Aorta (tissue), 5 donors: Measurements from ENCODE around the gene FZR1. TPM values are rescaled to one million over a fixed set of nuclear protein-coding genes. Genes with fewer than 3 reads are reported as not detected.

Source experiments
- ATAC-seq: fragments of 200-7000 bp; cut with Tn5 transposase; one replicate; pipeline ENCODE4 v1.9.1; 2022; ENCODE audit warnings: moderate library complexity; ENCODE audit not compliant: low FRiP score
- DNase-seq, 2 donors: peaks; one replicate each; pipeline ENCODE4 v3.0.0-alpha.2; 2020
- H3K27ac ChIP-seq, 2 donors: one replicate each; pipeline ENCODE4 v1.5.1; 2013; ENCODE audit warnings: low read length in 2 of 2, mild to moderate bottlenecking in 2 of 2, moderate library complexity in 2 of 2, control low read depth in 1 of 2, inconsistent platforms in 1 of 2, low read depth in 1 of 2
- H3K27me3 ChIP-seq, 2 donors: one replicate each; pipeline ENCODE4 v1.6.1; 2013; ENCODE audit warnings: control low read depth in 1 of 2, low read length in 1 of 2, mild to moderate bottlenecking in 1 of 2, moderate library complexity in 1 of 2; ENCODE audit not compliant: insufficient read depth in 2 of 2, control insufficient read depth in 1 of 2
- H3K36me3 ChIP-seq, 2 donors: one replicate each; pipeline ENCODE4 v1.6.1; 2013; ENCODE audit warnings: control low read depth in 1 of 2, low read length in 1 of 2, mild to moderate bottlenecking in 1 of 2; ENCODE audit not compliant: insufficient read depth in 2 of 2, control insufficient read depth in 1 of 2
- H3K4me1 ChIP-seq, 2 donors: one replicate each; pipeline ENCODE4 v1.6.1; 2013; ENCODE audit warnings: low read length in 2 of 2, control low read depth in 1 of 2, mild to moderate bottlenecking in 1 of 2, moderate library complexity in 1 of 2; ENCODE audit not compliant: insufficient read depth in 2 of 2, control insufficient read depth in 1 of 2
- H3K4me3 ChIP-seq, 2 donors: one replicate each; pipeline ENCODE4 v1.5.1; 2013; ENCODE audit warnings: low read length in 2 of 2, control low read depth in 1 of 2, mild to moderate bottlenecking in 1 of 2
- H3K9me3 ChIP-seq: one replicate; pipeline ENCODE4 v1.6.1; 2013; ENCODE audit warnings: mild to moderate bottlenecking, low read length; ENCODE audit not compliant: control insufficient read depth
- WGBS, 2 donors: extraction: QIAGEN DNeasy Blood & Tissue Kit; methylation state at CpG; one replicate each; pipeline ENCODE4 v1.1.7; 2013; 5-methylcytosine and 5-hydroxymethylcytosine counted together
- intact Hi-C, 2 donors: fragments of 100-400 bp; cut with DNase I; formaldehyde crosslinking; loops; one replicate each; pipeline versions ENCODE4 v1.14.2 to v1.15.0; 2022
- polyA plus RNA-seq, 2 donors: library from polyadenylated mRNA; stranded (reverse); fragments of 200-250 nt; gene quantifications; one replicate each; pipeline ENCODE4 v1.2.3, GENCODE V29; 2013
- total RNA-seq, 2 donors: library from RNA; stranded (reverse); fragmentation: NEBNext Ultra II Directional; extraction: Animal tissue kit (Norgen Biotek cat#: 25700); gene quantifications; one replicate each; pipeline ENCODE4 v1.2.1, GENCODE V29; 2021
- donor health status: healthy with polysubstance abuse.
- donor health status: Bipolar disorder and iron deficiency.
- donor health status: DM: no; HTN: no; CAD: no.
- donor health status: DM: no; HTN: no; CAD: no.
- donor health status: DM: yes; HTN: yes; CAD: no.

FZR1 gene
- total and polyA plus RNA-seq, 4 donors = 8.0 to 42.0 (median 29.4) TPM

- DNase-seq (peak; percentile 65 to 83), ATAC-seq (peak; percentile 20)
- intact Hi-C loops = loop anchor here in 1 of 2 donors (5.0 kb wide), 1 partner anchor 34 kb away; the partner anchor contains the start of gene TBXA2R
- H3K36me3 ChIP-seq = no peaks in the 10 kb centered on the region
- peak overlapping the region; percentile 74 to 94 for H3K4me3 ChIP-seq
- no peaks in the 10 kb centered on the region for H3K9me3 ChIP-seq
- H3K27ac ChIP-seq = peak overlapping the region in 1 of 2 donors; percentile 32
- WGBS, 2 donors = 1 to 2% methylated on average over 42 to 60 of the region's 60 CpGs
- no peaks in the 10 kb centered on the region for H3K4me1 ChIP-seq
- H3K27me3 ChIP-seq = no peaks in the 10 kb centered on the region
Observed at GRCh38 chr19:3573162-3573857, 67.2 kb downstream of the FZR1 start.

DNA sequence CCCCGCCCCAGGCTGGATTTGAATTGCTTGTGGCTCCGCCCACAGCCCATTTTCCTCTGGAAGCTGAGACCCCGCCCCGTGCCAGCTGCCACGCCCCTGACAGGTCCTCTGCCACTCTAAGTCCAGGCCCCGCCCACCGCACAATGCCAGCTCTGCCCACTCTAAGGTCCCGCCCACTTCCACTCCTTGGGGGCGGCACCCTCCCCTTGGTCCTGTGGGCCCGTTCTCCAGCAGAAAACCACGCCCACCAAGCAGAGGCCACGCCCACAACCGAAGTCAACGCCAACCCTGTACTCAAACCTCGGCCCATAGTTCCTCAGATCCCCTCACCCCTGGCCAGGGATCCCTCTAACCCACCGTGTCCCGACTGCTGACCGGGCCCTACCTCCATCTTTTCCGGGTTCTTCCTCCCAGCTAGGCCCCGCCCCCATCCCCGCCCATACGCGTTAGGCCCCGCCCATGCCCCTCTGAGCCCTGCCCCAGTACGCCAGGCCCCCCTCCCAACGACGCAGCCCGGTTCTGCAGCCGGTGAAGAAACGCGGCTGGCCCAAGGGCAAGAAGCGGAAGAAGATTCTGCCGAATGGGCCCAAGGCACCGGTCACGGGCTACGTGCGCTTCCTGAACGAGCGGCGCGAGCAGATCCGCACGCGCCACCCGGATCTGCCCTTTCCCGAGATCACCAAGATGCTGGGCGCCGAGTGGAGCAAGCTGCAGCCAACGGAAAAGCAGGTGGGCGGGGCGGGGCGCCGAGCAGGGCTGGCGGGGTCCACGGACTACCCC lies 67.9 kb downstream of the FZR1 start:
- no peak overlapping the region for H3K27ac ChIP-seq
- intact Hi-C loops = loop anchor here in 1 of 2 donors (5.0 kb wide), 1 partner anchor 33 kb away; the partner anchor contains the start of gene TBXA2R
- H3K9me3 ChIP-seq = no peaks in the 10 kb centered on the region
- no peaks in the 10 kb centered on the region for H3K27me3 ChIP-seq
- DNase-seq (peak; percentile 95 to 96), ATAC-seq (peak; percentile 1)
- WGBS, 2 donors = 60% methylated on average over 53 to 55 of the region's 55 CpGs
- no peak overlapping the region for H3K4me3 ChIP-seq
- no peaks in the 10 kb centered on the region for H3K36me3 ChIP-seq
- H3K4me1 ChIP-seq = no peaks in the 10 kb centered on the region

DNA sequence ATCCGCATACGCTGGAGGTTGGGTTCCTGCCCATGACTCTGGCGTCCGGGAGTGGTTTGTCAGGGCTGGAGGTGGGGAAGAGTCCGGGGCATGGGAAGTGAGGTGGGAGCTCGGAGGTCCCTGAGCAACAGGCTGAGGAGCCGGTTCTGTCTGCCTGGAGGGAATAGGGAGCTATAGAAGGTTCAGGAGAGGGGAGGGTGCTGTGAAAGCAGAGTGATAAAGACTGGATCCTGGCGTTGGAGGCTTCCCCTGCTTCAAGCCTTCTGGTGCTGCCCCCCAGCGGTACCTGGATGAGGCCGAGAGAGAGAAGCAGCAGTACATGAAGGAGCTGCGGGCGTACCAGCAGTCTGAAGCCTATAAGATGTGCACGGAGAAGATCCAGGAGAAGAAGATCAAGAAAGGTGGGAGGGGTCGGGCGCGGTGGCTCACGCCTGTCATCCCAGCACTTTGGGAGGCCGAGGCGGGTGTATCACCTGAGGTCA lies 69.2 kb downstream of the FZR1 start:
- Histone ChIP-seq H3K27ac (no peak overlapping the region), H3K27me3 (no peaks in the 10 kb centered on the region), H3K9me3 (no peaks in the 10 kb centered on the region), H3K36me3 (no peaks in the 10 kb centered on the region), H3K4me1 (peaks cover 0 to under 1% of the 10 kb centered on the region in 2 donors), H3K4me3 (no peak overlapping the region)
- 91 to 92% methylated on average over 19 of the region's 19 CpGs for WGBS, 2 donors
- DNase-seq (no peak), ATAC-seq (no peak)
- intact Hi-C loops = no loop called here

- no peaks in the 10 kb centered on the region for H3K27me3 ChIP-seq
- no peak overlapping the region for H3K27ac ChIP-seq
- H3K9me3 ChIP-seq = no peaks in the 10 kb centered on the region
- peak in 1 of 2 donors; percentile 50 for DNase-seq
- WGBS, 2 donors = 85 to 89% methylated on average over 28 to 29 of the region's 29 CpGs
- H3K36me3 ChIP-seq = no peaks in the 10 kb centered on the region
- H3K4me1 ChIP-seq = peaks cover 0 to 4% of the 10 kb centered on the region in 2 donors
- intact Hi-C loops = no loop called here
- no peak overlapping the region for H3K4me3 ChIP-seq
- ATAC-seq = no peak
Observed at GRCh38 chr19:3575949-3576673, 70.0 kb downstream of the FZR1 start.

GRCh38 chr19:3576696-3577443 lies 70.8 kb downstream of the FZR1 start:
- H3K27ac ChIP-seq = no peak overlapping the region
- peak; percentile 79 to 86 for DNase-seq
- intact Hi-C loops = no loop called here

DNA sequence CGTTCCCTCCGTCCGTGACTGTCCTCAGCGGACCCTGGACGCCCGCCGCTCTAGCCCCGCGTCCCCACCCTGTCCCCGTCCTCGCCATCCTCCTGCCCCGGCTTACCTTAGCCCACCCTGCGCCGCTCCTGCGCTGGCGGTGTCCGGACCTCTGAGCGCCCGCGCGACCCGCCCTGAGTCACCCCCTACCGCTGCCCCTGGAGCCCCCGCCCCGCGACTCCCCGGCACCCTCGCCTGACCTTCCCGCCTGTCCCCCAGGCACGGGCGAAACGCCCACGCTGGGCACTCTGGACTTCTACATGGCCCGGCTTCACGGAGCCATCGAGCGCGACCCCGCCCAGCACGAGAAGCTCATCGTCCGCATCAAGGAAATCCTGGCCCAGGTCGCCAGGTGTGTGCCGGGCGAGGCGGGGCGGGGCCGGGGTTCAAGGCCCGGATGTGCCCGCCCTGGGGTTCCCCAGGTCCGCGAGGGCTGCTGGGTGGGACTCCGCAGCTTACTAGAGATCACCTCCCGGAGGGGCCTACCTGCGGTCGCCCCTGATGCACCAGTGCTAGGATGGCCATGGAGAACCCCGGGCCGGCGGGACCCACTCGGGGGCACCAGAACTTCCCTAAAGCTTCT lies 71.7 kb downstream of the FZR1 start:
- H3K27ac ChIP-seq = no peak overlapping the region
- ATAC-seq = no peak
- intact Hi-C loops = no loop called here

More at GRCh38 chr19:3576696-3577443, 70.8 kb downstream of the FZR1 start:
- WGBS, 2 donors = 33 to 35% methylated on average over 49 to 72 of the region's 78 CpGs
- Histone ChIP-seq H3K4me3 (no peak overlapping the region), H3K27me3 (no peaks in the 10 kb centered on the region), H3K36me3 (no peaks in the 10 kb centered on the region), H3K4me1 (peaks cover 0 to 4% of the 10 kb centered on the region in 2 donors), H3K9me3 (no peaks in the 10 kb centered on the region)
- no peak for ATAC-seq

DNA sequence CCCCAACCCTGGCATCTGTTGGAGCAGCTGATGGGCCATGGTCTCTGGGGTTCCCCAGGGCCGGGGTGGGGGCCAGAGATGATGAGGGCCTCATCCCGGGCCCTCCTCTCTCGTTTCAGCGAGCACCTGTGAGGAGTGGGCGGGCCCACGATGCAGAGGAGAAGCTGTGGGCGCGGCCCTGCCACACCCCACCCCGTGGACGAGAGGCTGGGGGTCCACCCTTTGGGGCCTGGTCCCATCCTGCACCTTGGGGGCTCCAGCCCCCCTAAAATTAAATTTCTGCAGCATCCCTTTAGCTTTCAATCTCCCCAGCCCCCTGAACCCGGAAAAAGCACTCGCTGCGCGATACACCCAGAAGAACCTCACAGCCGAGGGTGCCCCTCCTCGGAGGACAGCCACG lies 72.3 kb downstream of the FZR1 start:
- Histone ChIP-seq H3K27me3 (no peaks in the 10 kb centered on the region), H3K4me3 (no peak overlapping the region), H3K36me3 (no peaks in the 10 kb centered on the region), H3K27ac (no peak overlapping the region), H3K4me1 (peaks cover 0 to 4% of the 10 kb centered on the region in 2 donors), H3K9me3 (no peaks in the 10 kb centered on the region)
- WGBS, 2 donors = 87 to 89% methylated on average over 17 of the region's 17 CpGs
- intact Hi-C loops = no loop called here
- no peak for ATAC-seq
- no peak for DNase-seq

More for the DNA sequence above, 71.7 kb downstream of the FZR1 start:
- Histone ChIP-seq H3K4me1 (peaks cover 0 to 4% of the 10 kb centered on the region in 2 donors), H3K36me3 (no peaks in the 10 kb centered on the region), H3K9me3 (no peaks in the 10 kb centered on the region), H3K4me3 (no peak overlapping the region), H3K27me3 (no peaks in the 10 kb centered on the region)
- DNase-seq = peak in 1 of 2 donors; percentile 56
- 89 to 91% methylated on average over 54 to 60 of the region's 60 CpGs for WGBS, 2 donors
